OCI-LY1 (cell line): ENCODE data around the gene CCDC127.

ENCODE experiments used
- EZH2 ChIP-seq: fragments of 200-600 bp; sonication (generic), shearing (Covaris generic); IDR thresholded peaks from 2 replicates; pipeline ENCODE4 v1.8.0; 2017; ENCODE audit warnings: borderline replicate concordance, mixed run types, mild to moderate bottlenecking, antibody characterized with exemption, low read length, moderate library complexity, mixed read lengths
- TF ChIP-seq, protein P1 (sequence below): fragments of 200-600 bp; sonication (generic), shearing (Covaris generic); IDR thresholded peaks from 2 replicates; pipeline ENCODE4 v1.5.1; 2017; ENCODE audit warnings: mild to moderate bottlenecking, antibody characterized with exemption, low read length, moderate library complexity, mixed read lengths

DNA sequence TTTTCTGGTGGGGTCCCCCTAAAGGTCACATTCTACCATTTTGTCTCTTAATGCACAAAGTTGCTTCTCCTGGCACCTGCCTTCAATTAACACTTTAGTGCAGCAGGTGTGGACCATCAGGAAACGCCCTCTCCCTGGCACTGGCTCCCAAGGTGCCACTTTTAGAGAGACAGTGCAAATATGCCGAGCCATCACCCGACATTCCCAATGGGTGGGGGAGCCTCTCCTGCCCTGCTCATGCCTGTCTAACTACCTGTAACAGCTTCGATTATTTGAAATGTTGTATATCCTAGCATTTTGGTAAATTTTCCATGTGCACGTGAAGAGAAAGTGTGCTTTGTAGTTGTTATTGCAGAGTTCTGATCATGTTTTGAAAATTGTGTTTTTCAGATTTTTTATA is 39.8 kb downstream of the CCDC127 start:
- TF ChIP-seq, protein P1, sequence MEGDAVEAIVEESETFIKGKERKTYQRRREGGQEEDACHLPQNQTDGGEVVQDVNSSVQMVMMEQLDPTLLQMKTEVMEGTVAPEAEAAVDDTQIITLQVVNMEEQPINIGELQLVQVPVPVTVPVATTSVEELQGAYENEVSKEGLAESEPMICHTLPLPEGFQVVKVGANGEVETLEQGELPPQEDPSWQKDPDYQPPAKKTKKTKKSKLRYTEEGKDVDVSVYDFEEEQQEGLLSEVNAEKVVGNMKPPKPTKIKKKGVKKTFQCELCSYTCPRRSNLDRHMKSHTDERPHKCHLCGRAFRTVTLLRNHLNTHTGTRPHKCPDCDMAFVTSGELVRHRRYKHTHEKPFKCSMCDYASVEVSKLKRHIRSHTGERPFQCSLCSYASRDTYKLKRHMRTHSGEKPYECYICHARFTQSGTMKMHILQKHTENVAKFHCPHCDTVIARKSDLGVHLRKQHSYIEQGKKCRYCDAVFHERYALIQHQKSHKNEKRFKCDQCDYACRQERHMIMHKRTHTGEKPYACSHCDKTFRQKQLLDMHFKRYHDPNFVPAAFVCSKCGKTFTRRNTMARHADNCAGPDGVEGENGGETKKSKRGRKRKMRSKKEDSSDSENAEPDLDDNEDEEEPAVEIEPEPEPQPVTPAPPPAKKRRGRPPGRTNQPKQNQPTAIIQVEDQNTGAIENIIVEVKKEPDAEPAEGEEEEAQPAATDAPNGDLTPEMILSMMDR, result no peak
- no peak for TF ChIP-seq EZH2
